ENCODE measurements around the gene DMGDH.
A peak's percentile ranks its signal among the peaks of the same experiment; 100 is the strongest.

Gene DMGDH

GRCh38 chr5:79070350-79070667, 835 bp upstream of the DMGDH start:
- no peak for DNase-seq (ENCODE audit: low read depth in 4 of 4, low spot score in 1 of 4)

GRCh38 chr5:79062436-79062835, 7.0 kb downstream of the DMGDH start:
- no peak for DNase-seq (ENCODE audit: low read depth in 4 of 4, low spot score in 1 of 4)

GRCh38 chr5:79059674-79060073, 9.8 kb downstream of the DMGDH start:
- no peak for DNase-seq (ENCODE audit: low read depth in 4 of 4, low spot score in 1 of 4)

GRCh38 chr5:79056847-79057246, 12.6 kb downstream of the DMGDH start:
- no peak for DNase-seq (ENCODE audit: low read depth in 4 of 4, low spot score in 1 of 4)

GRCh38 chr5:79055017-79055416, 14.5 kb downstream of the DMGDH start:
- DNase-seq (ENCODE audit: low read depth in 4 of 4, low spot score in 1 of 4) = no peak

- no peak for DNase-seq (ENCODE audit: low read depth in 4 of 4, low spot score in 1 of 4)
These were observed 16.2 kb downstream of the DMGDH start for GRCh38 chr5:79053321-79053720.

GRCh38 chr5:79050498-79050897, 19.0 kb downstream of the DMGDH start:
- DNase-seq (ENCODE audit: low read depth in 4 of 4, low spot score in 1 of 4) = no peak

- DNase-seq (ENCODE audit: low read depth in 4 of 4, low spot score in 1 of 4) = no peak
These were observed 21.0 kb downstream of the DMGDH start for GRCh38 chr5:79048437-79048836.

GRCh38 chr5:79047199-79047598, 22.3 kb downstream of the DMGDH start:
- DNase-seq (ENCODE audit: low read depth in 4 of 4, low spot score in 1 of 4) = no peak

- DNase-seq (ENCODE audit: low read depth in 4 of 4, low spot score in 1 of 4) = no peak
These were observed 27.3 kb downstream of the DMGDH start for GRCh38 chr5:79042188-79042587.

GRCh38 chr5:79036769-79037168, 32.7 kb downstream of the DMGDH start:
- no peak for DNase-seq (ENCODE audit: low read depth in 4 of 4, low spot score in 1 of 4)

GRCh38 chr5:79035237-79035636, 34.2 kb downstream of the DMGDH start:
- DNase-seq (ENCODE audit: low read depth in 4 of 4, low spot score in 1 of 4) = no peak

- DNase-seq (ENCODE audit: low read depth in 4 of 4, low spot score in 1 of 4) = no peak
These were observed 36.7 kb downstream of the DMGDH start for GRCh38 chr5:79032782-79033181.

- DNase-seq (ENCODE audit: low read depth in 4 of 4, low spot score in 1 of 4) = no peak
These were observed 37.3 kb downstream of the DMGDH start for GRCh38 chr5:79032031-79032695.

- DNase-seq (ENCODE audit: low read depth in 4 of 4, low spot score in 1 of 4) = no peak
These were observed 38.0 kb downstream of the DMGDH start for GRCh38 chr5:79031485-79031867.

- DNase-seq (ENCODE audit: low read depth in 4 of 4, low spot score in 1 of 4) = no peak
These were observed 38.6 kb downstream of the DMGDH start for GRCh38 chr5:79030663-79031484.

- DNase-seq (ENCODE audit: low read depth in 4 of 4, low spot score in 1 of 4) = peak; percentile 13 to 28 (median 20)
These were observed 44.4 kb downstream of the DMGDH start for GRCh38 chr5:79025054-79025472.

GRCh38 chr5:79023947-79024346, 45.5 kb downstream of the DMGDH start:
- DNase-seq (ENCODE audit: low read depth in 4 of 4, low spot score in 1 of 4) = no peak

GRCh38 chr5:79023348-79023747, 46.1 kb downstream of the DMGDH start:
- DNase-seq (ENCODE audit: low read depth in 4 of 4, low spot score in 1 of 4) = no peak

- DNase-seq (ENCODE audit: low read depth in 4 of 4, low spot score in 1 of 4) = no peak
These were observed 46.7 kb downstream of the DMGDH start for GRCh38 chr5:79022771-79023170.

GRCh38 chr5:79021753-79022152, 47.7 kb downstream of the DMGDH start:
- no peak for DNase-seq (ENCODE audit: low read depth in 4 of 4, low spot score in 1 of 4)

- peak in 1 of 4 experiments; percentile 26 for DNase-seq (ENCODE audit: low read depth in 4 of 4, low spot score in 1 of 4)
These were observed 48.5 kb downstream of the DMGDH start for GRCh38 chr5:79020861-79021561.
